HepG2 (cell line): ENCODE data around the gene TRIP6. TPM values are rescaled to one million over a fixed set of nuclear protein-coding genes. Genes with fewer than 3 reads are reported as not detected.

ENCODE experiments used
- EED ChIP-seq: sonication (generic); formaldehyde crosslinking; IDR thresholded peaks from 2 replicates; pipeline ENCODE4 v1.5.0; 2020; ENCODE audit warnings: mild to moderate bottlenecking, missing genetic modification reagents
- HMGXB4 ChIP-seq, 2 experiments: sonication (generic) in 1 of 2; formaldehyde crosslinking in 1 of 2; IDR thresholded peaks; 2 replicates each; pipeline versions ENCODE4 v1.4.0 to v1.6.1; 2018 to 2020; ENCODE audit warnings: missing genetic modification reagents in 2 of 2, borderline replicate concordance in 1 of 2, low read depth in 1 of 2, mild to moderate bottlenecking in 1 of 2, missing biosample characterization in 1 of 2
- KLF11 ChIP-seq: IDR thresholded peaks from 2 replicates; pipeline ENCODE4 v1.6.1; 2016; ENCODE audit warnings: missing compliant biosample characterization
- MIER2 ChIP-seq: IDR thresholded peaks from 2 replicates; pipeline ENCODE4 v1.6.1; 2016; ENCODE audit warnings: missing biosample characterization, missing genetic modification reagents
- MZF1 ChIP-seq: sonication (generic); formaldehyde crosslinking; IDR thresholded peaks from 2 replicates; pipeline ENCODE4 v1.8.1; 2023; ENCODE audit warnings: mild to moderate bottlenecking, missing genetic modification reagents, borderline replicate concordance
- NFE2 ChIP-seq: sonication (generic); formaldehyde crosslinking; IDR thresholded peaks from 2 replicates; pipeline ENCODE4 v1.4.0; 2020; ENCODE audit warnings: missing genetic modification reagents
- NFIB ChIP-seq: sonication (generic); formaldehyde crosslinking; IDR thresholded peaks from 2 replicates; pipeline ENCODE4 v1.9.0; 2021; ENCODE audit warnings: missing genetic modification reagents, mild to moderate bottlenecking, borderline replicate concordance
- PAXIP1 ChIP-seq: sonication (generic); formaldehyde crosslinking; conservative IDR thresholded peaks from 2 replicates; pipeline ENCODE4 v1.4.0; 2020; ENCODE audit warnings: mild to moderate bottlenecking, missing genetic modification reagents, moderate library complexity
- POLR2AphosphoS2 ChIP-seq: IDR thresholded peaks from 2 replicates; pipeline ENCODE4 v1.6.1; 2011; ENCODE audit warnings: low read depth, low read length, improper control_type of control experiment
- RBM39 ChIP-seq: fragments of 200-400 bp; formaldehyde crosslinking; IDR thresholded peaks from one replicate; pipeline ENCODE4 v1.6.1; 2018; ENCODE audit warnings: antibody characterized with exemption, mild to moderate bottlenecking, low read depth, low read length; ENCODE audit not compliant: poor library complexity, severe bottlenecking
- RERE ChIP-seq: IDR thresholded peaks from 2 replicates; pipeline ENCODE4 v1.6.1; 2016; ENCODE audit warnings: low read depth, missing genetic modification reagents, missing compliant biosample characterization
- RXRA ChIP-seq: sonication (generic); formaldehyde crosslinking; IDR thresholded peaks from 2 replicates; pipeline ENCODE4 v1.5.1; 2020; ENCODE audit warnings: missing genetic modification reagents
- ZNF143 ChIP-seq: sonication (generic); formaldehyde crosslinking; IDR thresholded peaks from 2 replicates; pipeline ENCODE4 v1.4.0; 2020; ENCODE audit warnings: missing genetic modification reagents
- ZNF292 ChIP-seq: sonication (generic); formaldehyde crosslinking; IDR thresholded peaks from 2 replicates; pipeline ENCODE4 v1.8.1; 2022; ENCODE audit warnings: mild to moderate bottlenecking, low read depth, missing genetic modification reagents, borderline replicate concordance
- ZNF362 ChIP-seq: sonication (generic); formaldehyde crosslinking; IDR thresholded peaks from 2 replicates; pipeline ENCODE4 v1.4.0; 2020; ENCODE audit warnings: missing genetic modification reagents, mild to moderate bottlenecking, borderline replicate concordance
- ZNF652 ChIP-seq: IDR thresholded peaks from 2 replicates; pipeline ENCODE4 v1.6.1; 2016; ENCODE audit warnings: low read depth, borderline replicate concordance
- ZNF839 ChIP-seq: sonication (generic); formaldehyde crosslinking; IDR thresholded peaks from 2 replicates; pipeline ENCODE4 v1.4.0; 2020; ENCODE audit warnings: missing genetic modification reagents, mild to moderate bottlenecking, borderline replicate concordance
- polyA plus RNA-seq, 8 experiments: library from polyadenylated mRNA; depleted of rRNA in 3 of 8; stranded (reverse) in 7 of 8; unstranded in 1 of 8; fragments of >200 nt; fragmentation: Illumina TruSeq in 4 of 8; extraction: Trizol in 4 of 8; gene quantifications; 2 replicates each; pipeline versions ENCODE4 v1.2.1 to v1.2.3, GENCODE V29; 2011 to 2016; ENCODE audit warnings: low read depth in 4 of 8, missing spikeins in 1 of 8, mixed read lengths in 1 of 8; ENCODE audit not compliant: insufficient read depth in 1 of 8
- total RNA-seq, 5 experiments: library from RNA; depleted of rRNA; stranded (reverse); fragments of >200 nt; fragmentation: Illumina TruSeq; extraction: Trizol; gene quantifications; 2 replicates each; pipeline ENCODE4 v1.2.3, GENCODE V29; 2016; ENCODE audit warnings: low read depth in 1 of 5

TRIP6 gene
- total and polyA plus RNA-seq, 2 of the 13 experiments (the other 11 are each of a cell fraction or from before 2014, with no cell fraction given): 0.34 to 0.38 TPM

GRCh38 chr7:100825751-100826513 lies 41.3 kb upstream of the TRIP6 start (continued):
- TF ChIP-seq NFIB (no peak), MZF1 (CRISPR knock-in tag) (no peak), ZNF143 (CRISPR knock-in tag) (no peak), ZNF652 (CRISPR knock-in tag) (no peak), HMGXB4 (CRISPR knock-in tag; IDR thresholded peaks at IDR 0.05; ENCODE audit: borderline replicate concordance in 1 of 2, low read depth in 1 of 2) (peak; percentile 39 to 41; a peak in 3 of 4 replicates), ZNF362 (CRISPR knock-in tag) (no peak), RBM39 (no peak), MIER2 (CRISPR knock-in tag) (no peak), PAXIP1 (CRISPR knock-in tag) (no peak), KLF11 (no peak), NFE2 (CRISPR knock-in tag) (no peak), RERE (CRISPR knock-in tag) (no peak), RXRA (no peak), ZNF839 (no peak), EED (no peak), POLR2AphosphoS2 (no peak), ZNF292 (no peak)
